Measurements from ENCODE around the gene PLAU. TPM values are rescaled to one million over a fixed set of nuclear protein-coding genes. Genes with fewer than 3 reads are reported as not detected.
"Not testable (repeated sequence)": the region's sequence is repeated elsewhere in the genome, so short reads cannot be mapped to it uniquely, and the experiment has no call there.

PLAU gene
- total RNA-seq, 2 experiments from 2014 or later: 3.0 to 5.3 TPM

GRCh38 chr10:73953665-73954064 is 42.7 kb downstream of the PLAU start:
- no peak overlapping the region for H3K27ac Mint-ChIP-seq

DNA sequence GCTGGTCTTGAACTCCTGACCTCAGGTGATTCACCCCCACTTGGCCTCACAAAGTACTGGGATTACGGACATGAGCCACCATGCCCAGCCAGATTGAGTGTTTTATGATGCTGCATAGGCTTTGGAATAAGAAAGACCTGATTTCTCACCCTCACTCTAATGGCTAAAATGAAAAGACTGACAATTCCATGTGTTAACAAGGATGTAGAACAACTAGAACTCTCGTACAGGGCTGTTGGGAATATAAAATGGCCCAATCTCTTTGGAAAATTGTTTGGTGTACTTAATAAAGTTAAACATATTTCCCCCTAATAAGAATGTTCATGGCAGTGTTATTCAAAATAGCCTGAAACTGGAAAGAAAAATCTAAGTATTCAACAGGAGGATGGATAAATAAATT is 43.8 kb downstream of the PLAU start:
- POLR2A ChIA-PET: no interaction called here
- no peak for DNase-seq
- Mint-ChIP-seq H3K27ac (no peak overlapping the region), H3K4me1 (peaks cover 45% of the 10 kb centered on the region), H3K9me3 (no peaks in the 10 kb centered on the region), H3K27me3 (no peaks in the 10 kb centered on the region), H3K4me3 (no peak overlapping the region), H3K36me3 (ENCODE audit: low read depth) (no peaks in the 10 kb centered on the region)
- CTCF ChIA-PET: no interaction called here

More at GRCh38 chr10:73953665-73954064, 42.7 kb downstream of the PLAU start:
- Mint-ChIP-seq H3K4me1 (peaks cover 38% of the 10 kb centered on the region), H3K27me3 (no peaks in the 10 kb centered on the region), H3K9me3 (no peaks in the 10 kb centered on the region), H3K36me3 (ENCODE audit: low read depth) (no peaks in the 10 kb centered on the region), H3K4me3 (no peak overlapping the region)
- no peak for DNase-seq
- CTCF ChIA-PET: interaction anchor here (1.1 to 2.6 kb wide), 4 partner anchors 13 to 74 kb away, joined by 3 to 24 read pairs (median 4); no protein-coding TSS in a partner anchor
- POLR2A ChIA-PET: interaction anchor here (0.8 to 1.0 kb wide), 2 partner anchors 13 to 47 kb away, joined by 3 read pairs; no protein-coding TSS in a partner anchor

GRCh38 chr10:73955719-73956118 is 44.8 kb downstream of the PLAU start:
- Mint-ChIP-seq H3K27ac (peak overlapping the region; percentile 19), H3K4me3 (no peak overlapping the region), H3K9me3 (no peaks in the 10 kb centered on the region), H3K27me3 (no peaks in the 10 kb centered on the region), H3K36me3 (ENCODE audit: low read depth) (no peaks in the 10 kb centered on the region), H3K4me1 (peaks cover 54% of the 10 kb centered on the region)
- ChIA-PET POLR2A (interaction anchor here (1.5 to 3.3 kb wide), 4 partner anchors 15 to 85 kb away, joined by 3 to 23 read pairs (median 10); partner anchors contain the start of gene VCL), CTCF (interaction anchor here (1.3 to 3.4 kb wide), 5 partner anchors 10 to 76 kb away, joined by 8 to 40 read pairs (median 12); no protein-coding TSS in a partner anchor)
- no peak for DNase-seq

DNA sequence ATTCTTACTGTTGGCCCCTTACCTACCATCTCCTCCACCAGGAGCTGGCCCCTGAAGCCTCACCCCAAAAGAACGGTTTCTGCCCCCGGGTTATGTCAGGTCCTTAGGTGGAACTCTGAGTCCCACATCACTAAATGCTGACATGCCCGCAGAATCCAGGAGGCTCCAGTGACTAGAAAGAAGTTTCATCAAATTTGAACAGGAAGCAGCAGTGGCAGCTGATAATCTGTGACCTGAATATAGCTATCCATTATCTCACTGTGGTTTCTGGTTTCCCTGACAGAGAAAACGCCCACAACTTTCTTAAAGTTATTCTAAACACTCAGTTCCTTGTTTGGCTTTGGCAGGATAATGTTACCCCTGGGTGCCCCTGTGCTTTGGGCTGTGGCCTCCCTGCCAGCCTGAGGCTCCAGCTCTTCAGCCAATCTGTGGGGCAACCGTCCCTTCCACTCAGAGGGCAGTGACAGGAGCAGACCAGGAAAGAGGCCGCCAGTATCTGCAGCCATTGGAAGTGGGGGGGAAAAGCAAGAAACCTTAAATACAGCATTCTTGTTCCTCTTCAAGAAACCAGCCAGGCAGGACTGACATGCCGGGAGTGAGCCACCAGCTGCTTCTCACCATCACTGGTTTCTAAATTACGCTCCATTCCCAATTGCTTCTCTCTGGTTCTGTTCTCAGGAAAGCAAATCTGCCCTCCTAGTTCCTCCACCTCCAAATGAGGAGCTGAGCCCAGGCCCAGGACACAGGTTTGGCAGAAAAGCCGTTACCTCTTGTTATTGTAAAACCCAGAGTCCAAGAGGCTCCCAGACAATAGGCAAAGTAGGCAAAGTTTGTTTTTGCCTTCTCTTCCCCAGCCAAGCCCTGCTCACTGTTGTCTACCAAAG is 45.8 kb downstream of the PLAU start:
- Mint-ChIP-seq H3K27ac (peak overlapping the region; percentile 97), H3K9me3 (no peaks in the 10 kb centered on the region), H3K36me3 (ENCODE audit: low read depth) (no peaks in the 10 kb centered on the region), H3K4me3 (peak overlapping the region; percentile 66), H3K4me1 (peaks cover 54% of the 10 kb centered on the region), H3K27me3 (no peaks in the 10 kb centered on the region)
- CTCF ChIA-PET: interaction anchor here (0.6 to 3.4 kb wide), 35 partner anchors 9 to 273 kb away, joined by 3 to 40 read pairs (median 5); partner anchors contain the start of genes CHCHD1 and VCL
- POLR2A ChIA-PET: interaction anchor here (0.6 to 3.3 kb wide), 18 partner anchors 11 to 122 kb away, joined by 3 to 23 read pairs (median 4); partner anchors contain the start of genes CAMK2G and VCL
- DNase-seq: peak; percentile 59

DNA sequence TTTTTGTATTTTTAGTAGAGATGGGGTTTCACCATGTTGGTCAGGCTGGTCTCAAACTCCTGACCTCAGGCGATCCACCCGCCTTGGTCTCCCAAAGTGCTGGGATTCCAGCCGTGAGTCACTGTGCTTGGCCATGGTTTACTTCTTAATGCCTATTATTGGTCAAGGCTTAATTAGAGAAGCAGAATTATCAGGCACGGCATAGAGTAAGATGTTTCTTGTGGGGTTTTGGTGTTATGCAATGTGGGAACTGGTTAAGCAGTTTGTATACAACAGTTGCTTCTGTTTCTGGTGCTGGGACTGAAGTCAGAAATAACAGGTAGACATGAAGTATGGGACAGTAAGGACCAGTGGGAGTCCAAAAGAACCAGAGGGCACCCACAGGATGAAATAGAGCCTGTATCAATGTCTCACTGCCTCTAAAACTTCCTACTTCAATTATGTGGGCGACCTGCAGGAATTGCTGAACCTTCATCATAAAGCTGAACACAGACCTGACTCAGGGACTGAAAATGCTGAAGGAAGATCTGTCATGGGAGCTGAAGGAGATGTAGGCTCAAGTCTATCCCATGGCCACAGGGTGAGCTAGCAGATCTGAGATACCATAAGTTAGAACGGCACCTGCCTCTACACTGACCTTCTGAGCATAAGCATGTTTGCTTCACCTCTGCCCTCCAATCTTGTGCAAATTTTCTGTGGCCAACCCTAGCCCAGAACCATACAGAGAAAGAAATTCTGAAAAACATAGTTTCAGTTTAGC is 48.7 kb downstream of the PLAU start:
- Mint-ChIP-seq H3K4me3 (no peak overlapping the region), H3K9me3 (no peaks in the 10 kb centered on the region), H3K27ac (peak overlapping the region; percentile 13), H3K27me3 (no peaks in the 10 kb centered on the region), H3K4me1 (peaks cover 46% of the 10 kb centered on the region), H3K36me3 (ENCODE audit: low read depth) (no peaks in the 10 kb centered on the region)
- DNase-seq: no peak
- CTCF ChIA-PET: interaction anchor here (0.6 to 2.3 kb wide), 6 partner anchors 19 to 102 kb away, joined by 3 to 11 read pairs (median 4); no protein-coding TSS in a partner anchor
- POLR2A ChIA-PET: interaction anchor here (1.4 kb wide), 1 partner anchor 32 kb away, joined by 8 read pairs; no protein-coding TSS in a partner anchor

DNA sequence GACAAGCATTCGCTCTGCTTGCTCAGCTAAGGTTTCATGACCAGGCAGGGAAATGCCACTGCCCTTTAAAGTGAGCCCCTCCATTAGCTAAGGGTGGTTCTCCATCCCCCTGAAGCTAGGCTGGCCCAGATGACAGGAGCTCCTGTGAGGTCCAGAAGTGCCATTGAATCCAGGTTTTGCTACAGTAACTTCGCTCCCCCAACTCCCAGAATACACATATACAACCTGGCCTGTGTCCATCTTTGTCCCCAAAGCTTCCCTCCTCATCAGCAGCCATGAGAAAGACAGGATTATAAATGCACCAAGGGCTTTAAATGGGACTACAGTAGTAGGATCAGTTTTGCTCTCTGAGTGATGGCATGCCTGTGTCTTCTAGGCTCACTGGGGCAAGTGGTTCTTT is 51.5 kb downstream of the PLAU start:
- no peaks in the 10 kb centered on the region for H3K36me3 Mint-ChIP-seq (ENCODE audit: low read depth)
- H3K4me3 Mint-ChIP-seq: no peak overlapping the region
- H3K4me1 Mint-ChIP-seq: peaks cover 23% of the 10 kb centered on the region
- CTCF ChIA-PET: interaction anchor here (1.7 kb wide), 1 partner anchor 21 kb away, joined by 4 read pairs; no protein-coding TSS in a partner anchor
- POLR2A ChIA-PET: interaction anchor here (1.1 kb wide), 1 partner anchor 29 kb away, joined by 4 read pairs; no protein-coding TSS in a partner anchor
- no peaks in the 10 kb centered on the region for H3K9me3 Mint-ChIP-seq
- H3K27me3 Mint-ChIP-seq: no peaks in the 10 kb centered on the region
- no peak for DNase-seq
- no peak overlapping the region for H3K27ac Mint-ChIP-seq

DNA sequence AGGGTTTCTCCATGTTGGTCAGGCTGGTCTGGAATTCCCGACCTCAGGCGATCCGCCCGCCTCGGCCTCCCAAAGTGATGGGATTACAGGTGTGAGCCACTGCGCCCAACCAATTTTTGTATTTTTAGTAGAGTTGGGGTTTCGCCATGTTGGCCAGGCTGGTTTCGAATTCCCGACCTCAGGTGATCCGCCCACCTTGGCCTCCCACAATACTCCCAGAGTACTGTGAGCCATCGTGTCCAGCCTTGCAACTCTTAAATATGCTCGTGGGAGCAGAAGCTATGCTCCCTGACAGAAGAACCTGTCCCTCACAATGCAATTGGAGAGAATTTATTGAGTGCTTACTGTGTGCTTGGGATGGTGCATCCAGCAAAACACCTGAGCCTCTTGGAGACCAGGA is 52.6 kb downstream of the PLAU start:
- H3K4me1 Mint-ChIP-seq: peaks cover 24% of the 10 kb centered on the region
- H3K27me3 Mint-ChIP-seq; H3K4me3 Mint-ChIP-seq; DNase-seq; H3K9me3 Mint-ChIP-seq; H3K27ac Mint-ChIP-seq; H3K36me3 Mint-ChIP-seq (ENCODE audit: low read depth); CTCF ChIA-PET: not testable (repeated sequence)
- POLR2A ChIA-PET: interaction anchor here (1.1 kb wide), 1 partner anchor 28 kb away, joined by 4 read pairs; no protein-coding TSS in a partner anchor

DNA sequence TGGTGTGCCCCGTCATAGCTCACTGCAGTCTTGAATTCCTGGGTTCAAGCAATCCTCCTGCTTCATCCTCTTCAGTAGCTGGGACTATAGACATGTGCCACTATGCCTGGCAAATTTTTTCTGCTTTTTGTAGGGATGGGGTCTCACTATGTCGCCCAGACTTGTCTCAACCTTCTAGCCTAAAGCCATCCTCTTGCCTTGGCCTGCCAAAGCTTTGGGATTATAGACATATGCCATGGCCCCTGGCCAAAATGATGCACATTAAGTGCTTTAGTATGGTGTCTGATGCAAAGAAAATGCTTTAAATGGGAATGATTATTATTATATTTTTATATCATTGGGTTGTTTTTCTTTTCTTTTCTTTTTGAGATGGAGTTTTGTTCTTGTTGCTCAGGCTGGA is 53.8 kb downstream of the PLAU start:
- no peaks in the 10 kb centered on the region for H3K9me3 Mint-ChIP-seq
- DNase-seq: no peak
- POLR2A ChIA-PET: no interaction called here
- CTCF ChIA-PET: no interaction called here
- H3K4me3 Mint-ChIP-seq: no peak overlapping the region
- no peaks in the 10 kb centered on the region for H3K27me3 Mint-ChIP-seq
- peaks cover 18% of the 10 kb centered on the region for H3K4me1 Mint-ChIP-seq
- H3K27ac Mint-ChIP-seq: no peak overlapping the region
- no peaks in the 10 kb centered on the region for H3K36me3 Mint-ChIP-seq (ENCODE audit: low read depth)

DNA sequence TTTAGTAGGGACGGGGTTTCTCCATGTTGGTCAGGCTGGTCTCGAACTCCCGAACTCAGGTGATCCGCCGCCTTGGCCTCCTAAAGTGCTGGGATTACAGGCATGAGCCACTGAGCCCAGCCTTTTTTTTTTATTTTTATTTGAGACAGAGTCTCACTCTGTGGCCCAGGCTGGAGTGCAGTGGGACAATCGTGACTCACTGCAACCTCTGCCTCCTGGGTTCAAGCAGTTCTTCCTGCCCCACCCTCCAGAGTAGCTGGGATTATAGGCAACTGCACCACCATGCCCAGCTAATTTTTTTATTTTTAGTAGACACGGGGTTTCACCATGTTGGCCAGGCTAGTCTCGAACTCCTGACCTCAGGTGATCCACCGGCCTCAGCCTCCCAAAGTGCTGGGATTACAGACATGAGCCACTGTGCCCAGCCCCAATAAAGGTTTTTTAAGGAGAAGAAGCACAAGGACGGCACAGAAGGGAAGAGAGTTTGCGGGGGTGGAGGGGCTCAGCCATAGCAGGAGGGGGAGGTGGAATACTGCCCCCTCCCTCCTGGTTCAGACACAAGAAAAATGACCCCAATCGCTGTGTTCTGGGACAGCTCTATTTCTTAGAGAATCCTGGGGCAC is 54.4 kb downstream of the PLAU start:
- H3K9me3 Mint-ChIP-seq; H3K27me3 Mint-ChIP-seq; H3K27ac Mint-ChIP-seq; DNase-seq; H3K36me3 Mint-ChIP-seq (ENCODE audit: low read depth); H3K4me3 Mint-ChIP-seq: not testable (repeated sequence)
- POLR2A ChIA-PET: interaction anchor here (2.3 kb wide), 1 partner anchor 27 kb away, joined by 6 read pairs; no protein-coding TSS in a partner anchor
- CTCF ChIA-PET: interaction anchor here (1.0 to 1.2 kb wide), 2 partner anchors 8 to 79 kb away, joined by 3 read pairs; no protein-coding TSS in a partner anchor
- peaks cover 11% of the 10 kb centered on the region for H3K4me1 Mint-ChIP-seq

- ChIA-PET CTCF (interaction anchor here (0.7 to 1.2 kb wide), 3 partner anchors 9 to 80 kb away, joined by 3 read pairs; no protein-coding TSS in a partner anchor), POLR2A (interaction anchor here (0.6 to 2.3 kb wide), 2 partner anchors 8 to 26 kb away, joined by 6 read pairs; no protein-coding TSS in a partner anchor)
- H3K9me3 Mint-ChIP-seq: no peaks in the 10 kb centered on the region
- DNase-seq: no peak
- H3K27me3 Mint-ChIP-seq: no peaks in the 10 kb centered on the region
- H3K4me1 Mint-ChIP-seq: peaks cover 9% of the 10 kb centered on the region
- no peak overlapping the region for H3K27ac Mint-ChIP-seq
- no peak overlapping the region for H3K4me3 Mint-ChIP-seq
- no peaks in the 10 kb centered on the region for H3K36me3 Mint-ChIP-seq (ENCODE audit: low read depth)
Measured at GRCh38 chr10:73965890-73966768, 55.2 kb downstream of the PLAU start.

- no peak overlapping the region for H3K4me3 Mint-ChIP-seq
- ChIA-PET CTCF (interaction anchor here (1.3 kb wide), 1 partner anchor 30 kb away, joined by 3 read pairs; the partner anchor contains the start of gene VCL), POLR2A (interaction anchor here (2.3 kb wide), 1 partner anchor 25 kb away, joined by 6 read pairs; no protein-coding TSS in a partner anchor)
Measured at GRCh38 chr10:73967022-73967429, 56.1 kb downstream of the PLAU start.

More at GRCh38 chr10:73967022-73967429, 56.1 kb downstream of the PLAU start:
- DNase-seq: no peak
- Mint-ChIP-seq H3K4me1 (peaks cover 9% of the 10 kb centered on the region), H3K27ac (no peak overlapping the region), H3K9me3 (no peaks in the 10 kb centered on the region), H3K36me3 (ENCODE audit: low read depth) (no peaks in the 10 kb centered on the region), H3K27me3 (no peaks in the 10 kb centered on the region)
